GM19467 (cell line): ENCODE results near the gene PGR.
A peak's percentile ranks its signal among the peaks of the same experiment; 100 is the strongest.

Source experiments
- ATAC-seq: cut with Tn5 transposase; IDR thresholded peaks from one replicate; pipeline ENCODE4 v1.9.1; 2021; ENCODE audit warnings: mild to moderate bottlenecking, moderate library complexity; ENCODE audit not compliant: unreplicated experiment

The PGR gene

GRCh38 chr11:101010899-101011298 is 118.7 kb downstream of the PGR start:
- ATAC-seq: no peak

- ATAC-seq: no peak
These were observed 119.9 kb downstream of the PGR start for GRCh38 chr11:101009690-101010055.

- no peak for ATAC-seq
These were observed 120.5 kb downstream of the PGR start for GRCh38 chr11:101008961-101009689.

GRCh38 chr11:101003468-101003867 is 126.1 kb downstream of the PGR start:
- ATAC-seq: no peak

GRCh38 chr11:100999756-101000155 is 129.9 kb downstream of the PGR start:
- no peak for ATAC-seq

- ATAC-seq: no peak
These were observed 134.6 kb downstream of the PGR start for GRCh38 chr11:100994966-100995365.

- ATAC-seq: no peak
These were observed 138.1 kb downstream of the PGR start for GRCh38 chr11:100991541-100991940.

GRCh38 chr11:100990931-100991330 is 138.7 kb downstream of the PGR start:
- ATAC-seq: no peak

- peak; percentile 68 for ATAC-seq
These were observed 144.9 kb downstream of the PGR start for GRCh38 chr11:100984668-100985067.

GRCh38 chr11:100981196-100981824 is 148.3 kb downstream of the PGR start:
- ATAC-seq: no peak

GRCh38 chr11:100980156-100980555 is 149.5 kb downstream of the PGR start:
- no peak for ATAC-seq
